AG04450 (cell line): ENCODE measurements around the gene PAH. TPM values are rescaled to one million over a fixed set of nuclear protein-coding genes. Genes with fewer than 3 reads are reported as not detected.
"Not testable (repeated sequence)": the region's sequence is repeated elsewhere in the genome, so short reads cannot be mapped to it uniquely, and the experiment has no call there.

Experiments used
- CTCF ChIA-PET: fragments of 300-600, 350-600 bp; formaldehyde crosslinking; extraction: SDS; loops from one replicate; lab custom pipeline; 2022; ENCODE audit warnings: antibody characterized with exemption, inconsistent platforms; lab: Charles Lee
- POLR2A ChIA-PET: fragments of 350-600 bp; formaldehyde crosslinking; extraction: SDS; loops from one replicate; lab custom pipeline; 2021; ENCODE audit warnings: antibody characterized with exemption, inconsistent platforms; lab: Yijun Ruan, JAX
- DNase-seq: peaks from one replicate; pipeline ENCODE4 v3.0.0-alpha.2; 2011; ENCODE audit warnings: low read depth, low spot score
- H3K27ac ChIP-seq: one replicate; pipeline ENCODE4 v1.5.1; 2012; ENCODE audit warnings: low read depth, low read length, control low read depth
- H3K27me3 ChIP-seq: one replicate; pipeline ENCODE4 v1.6.0; 2012; ENCODE audit warnings: low read length; ENCODE audit not compliant: control insufficient read depth, insufficient read depth
- H3K4me3 ChIP-seq: 2 replicates; pipeline ENCODE4 v1.5.1; 2011; ENCODE audit warnings: mild to moderate bottlenecking, low read depth, low read length, control low read depth
- H3K9me3 ChIP-seq: 2 replicates; pipeline ENCODE4 v1.5.1; 2012; ENCODE audit warnings: low read length; ENCODE audit not compliant: control insufficient read depth, insufficient read depth
- CTCF ChIP-seq: IDR thresholded peaks from 2 replicates; pipeline ENCODE4 v1.5.1; 2011; ENCODE audit warnings: low read depth, low read length, control low read depth, inconsistent platforms
- polyA plus RNA-seq: library from polyadenylated mRNA; depleted of rRNA; stranded (reverse); fragments of >200 nt; gene quantifications from 2 replicates; pipeline ENCODE4 v1.2.3, GENCODE V29; 2011

PAH gene
- polyA plus RNA-seq, 1 experiment, result not detected

DNA sequence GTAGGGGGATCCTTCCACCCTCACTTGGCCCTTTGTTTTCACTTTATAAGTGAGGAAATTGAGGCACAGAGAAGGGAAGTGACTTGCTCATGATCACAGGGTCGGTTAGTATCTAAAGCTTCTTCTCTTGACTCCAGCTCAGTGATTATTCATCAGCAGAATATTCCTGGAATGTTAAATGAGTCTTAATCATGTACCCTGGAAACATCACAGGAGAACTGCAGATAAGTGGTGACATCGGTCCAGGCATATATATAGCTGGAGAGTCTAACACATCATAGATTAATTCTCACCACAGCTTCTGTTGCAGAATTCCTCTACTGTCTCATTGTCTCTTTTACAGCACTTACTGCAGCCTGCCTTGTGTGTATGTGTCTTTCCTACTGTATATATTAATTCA lies 69.9 kb downstream of the PAH start:
- peaks cover 18% of the 10 kb centered on the region; the same call in 1 of the 2 replicates for H3K9me3 ChIP-seq
- H3K27ac ChIP-seq, result no peak overlapping the region
- ChIA-PET POLR2A (no interaction called here), CTCF (no interaction called here)
- no peak for TF ChIP-seq CTCF
- no peaks in the 10 kb centered on the region for H3K27me3 ChIP-seq
- H3K4me3 ChIP-seq, result no peak overlapping the region
- no peak for DNase-seq

DNA sequence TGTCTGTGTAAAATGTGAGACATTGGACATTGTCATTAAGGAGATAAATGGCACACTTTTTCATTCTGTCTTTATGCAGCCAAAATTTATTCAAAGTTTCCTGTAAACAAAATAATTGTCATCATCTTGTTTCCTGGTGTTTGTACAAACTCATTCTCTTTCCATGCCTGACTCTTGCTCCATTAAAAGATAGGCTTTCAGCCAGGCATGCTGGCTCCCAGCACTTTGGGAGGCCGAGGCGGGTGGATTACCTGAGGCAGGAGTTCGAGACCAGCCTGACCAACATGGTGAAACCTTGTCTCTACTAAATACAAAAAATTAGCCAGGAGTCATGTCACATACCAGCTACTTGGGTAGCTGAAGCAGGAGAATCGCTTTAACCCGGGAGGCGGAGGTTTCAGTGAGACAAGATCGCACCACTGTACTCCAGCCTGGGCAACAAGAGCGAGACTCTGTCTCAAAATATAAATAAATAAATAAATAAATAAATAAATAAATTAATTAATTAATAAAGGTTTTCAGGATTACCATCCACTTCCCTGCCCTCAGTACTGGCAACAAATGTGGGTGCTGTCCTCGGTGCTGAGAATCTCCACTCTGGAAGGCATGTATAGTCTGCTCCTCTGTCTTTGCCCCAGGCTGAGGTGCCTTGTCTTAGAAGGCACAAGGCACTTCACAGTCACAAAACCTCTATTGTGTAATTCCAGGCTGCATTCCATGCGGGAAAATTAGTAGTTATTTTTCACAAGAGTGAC lies 83.2 kb downstream of the PAH start:
- TF ChIP-seq CTCF, result no peak
- ChIA-PET CTCF (interaction anchor here (0.6 kb wide), 1 partner anchor 678 kb away, joined by 6 read pairs; no protein-coding TSS in a partner anchor), POLR2A (no interaction called here)
- Histone ChIP-seq H3K9me3 (no peaks in the 10 kb centered on the region; the same call in 1 of the 2 replicates), H3K27ac (no peak overlapping the region), H3K4me3 (no peak overlapping the region), H3K27me3 (no peaks in the 10 kb centered on the region)
- no peak for DNase-seq

GRCh38 chr12:102832826-102833225 lies 84.2 kb downstream of the PAH start:
- H3K27ac ChIP-seq, DNase-seq, H3K27me3 ChIP-seq, H3K4me3 ChIP-seq, POLR2A ChIA-PET, H3K9me3 ChIP-seq, CTCF ChIA-PET: not testable (repeated sequence)

DNA sequence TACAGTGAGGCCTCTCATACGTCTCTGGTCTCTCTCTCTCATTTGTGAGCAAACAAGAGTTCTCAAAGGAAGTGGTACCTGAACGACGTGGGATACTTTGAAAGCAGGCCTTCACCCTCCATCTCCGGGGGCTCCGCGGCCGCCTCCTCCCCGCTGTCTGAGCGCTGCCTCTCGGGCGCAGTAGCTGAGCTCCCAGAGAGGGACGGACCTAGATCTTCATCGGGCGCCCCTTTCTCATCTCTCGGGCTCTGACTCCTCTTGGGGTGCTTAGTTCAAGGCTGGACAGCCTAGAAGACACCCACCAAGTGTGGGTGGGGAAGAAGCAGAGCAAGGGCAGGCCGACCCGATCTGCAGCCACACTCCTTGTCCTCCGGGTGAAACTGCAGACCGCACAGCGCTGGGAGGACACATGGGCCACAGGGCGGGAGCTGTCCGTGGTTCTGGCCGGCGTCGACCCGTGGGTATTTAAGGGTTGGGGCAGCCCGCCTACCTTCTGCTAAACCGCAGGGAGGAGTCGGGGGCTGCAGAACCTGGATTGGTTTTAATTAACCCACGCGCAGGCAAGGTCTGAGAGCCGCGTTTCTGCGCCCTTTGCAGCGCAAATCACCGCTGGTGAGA lies 92.7 kb downstream of the PAH start:
- Histone ChIP-seq H3K4me3 (no peak overlapping the region), H3K27ac (no peak overlapping the region), H3K27me3 (no peaks in the 10 kb centered on the region), H3K9me3 (peaks cover 8% of the 10 kb centered on the region; the same call in 1 of the 2 replicates)
- no peak for DNase-seq
- no peak for TF ChIP-seq CTCF
- CTCF ChIA-PET, result no interaction called here
- POLR2A ChIA-PET, result no interaction called here

DNA sequence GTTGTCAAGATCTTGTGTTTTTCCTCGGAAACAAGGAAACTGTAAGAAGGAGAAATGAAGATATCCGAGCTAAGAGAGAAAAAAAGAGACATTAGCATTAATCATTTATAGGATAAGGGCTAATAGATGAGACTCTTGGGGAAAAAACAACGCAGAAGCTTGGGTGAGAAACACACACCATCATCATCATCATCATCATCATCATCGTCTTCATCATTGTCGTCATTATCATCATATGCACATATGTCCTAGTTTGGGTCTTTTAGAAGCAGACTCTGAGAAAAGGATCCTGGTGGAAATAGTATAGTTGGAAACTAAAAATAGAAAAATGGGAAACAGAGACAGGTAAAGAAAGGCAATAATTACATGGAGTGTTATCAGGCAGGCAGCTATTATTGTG lies 95.9 kb downstream of the PAH start:
- DNase-seq, result no peak
- POLR2A ChIA-PET, result no interaction called here
- Histone ChIP-seq H3K4me3 (no peak overlapping the region), H3K27ac (no peak overlapping the region), H3K9me3 (peaks cover 8% of the 10 kb centered on the region; the same call in 1 of the 2 replicates), H3K27me3 (no peaks in the 10 kb centered on the region)
- no peak for TF ChIP-seq CTCF
- CTCF ChIA-PET, result no interaction called here
